Esophagus squamous epithelium (tissue), 4 donors: ENCODE data around the gene TEX51.

Experiments
- POLR2A ChIP-seq, 4 donors: fragments of 450-650 bp; IDR thresholded peaks; one replicate each; pipeline ENCODE4 v1.6.1; 2017; ENCODE audit warnings: antibody characterized with exemption in 4 of 4, mild to moderate bottlenecking in 4 of 4, moderate library complexity in 3 of 4
- TF ChIP-seq, protein P1 (sequence below), 6 experiments: fragments of 450-650 bp in 4 of 6; fragments of 200-600 bp in 2 of 6; sonication (generic) in 2 of 6; IDR thresholded peaks; one replicate each; pipeline ENCODE4 v1.5.1; 2016 to 2019; ENCODE audit warnings: antibody characterized with exemption in 6 of 6, mild to moderate bottlenecking in 4 of 6, moderate library complexity in 4 of 6

DNA sequence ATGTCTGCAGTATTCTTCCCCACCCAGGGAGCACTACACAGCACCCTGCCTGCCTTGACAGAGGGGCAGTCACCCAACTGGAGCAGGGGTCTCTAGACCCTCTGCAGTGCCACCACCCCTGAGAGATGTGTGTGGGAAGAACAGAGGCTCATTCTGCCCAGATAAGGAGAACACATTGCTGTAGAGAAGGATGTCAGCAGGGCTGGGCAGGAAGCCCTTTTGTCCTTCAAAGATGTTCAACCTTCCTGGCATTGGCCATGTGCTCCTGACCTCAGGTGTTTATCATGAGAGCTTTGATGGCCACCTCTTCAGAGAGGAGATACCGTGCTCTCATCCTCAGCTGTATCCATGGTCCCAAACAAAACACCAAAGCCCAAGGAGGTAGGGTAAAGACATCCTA, 4.6 kb upstream of the TEX51 start:
- TF ChIP-seq POLR2A (IDR thresholded peaks at IDR 0.05): no peak
- TF ChIP-seq, protein P1, sequence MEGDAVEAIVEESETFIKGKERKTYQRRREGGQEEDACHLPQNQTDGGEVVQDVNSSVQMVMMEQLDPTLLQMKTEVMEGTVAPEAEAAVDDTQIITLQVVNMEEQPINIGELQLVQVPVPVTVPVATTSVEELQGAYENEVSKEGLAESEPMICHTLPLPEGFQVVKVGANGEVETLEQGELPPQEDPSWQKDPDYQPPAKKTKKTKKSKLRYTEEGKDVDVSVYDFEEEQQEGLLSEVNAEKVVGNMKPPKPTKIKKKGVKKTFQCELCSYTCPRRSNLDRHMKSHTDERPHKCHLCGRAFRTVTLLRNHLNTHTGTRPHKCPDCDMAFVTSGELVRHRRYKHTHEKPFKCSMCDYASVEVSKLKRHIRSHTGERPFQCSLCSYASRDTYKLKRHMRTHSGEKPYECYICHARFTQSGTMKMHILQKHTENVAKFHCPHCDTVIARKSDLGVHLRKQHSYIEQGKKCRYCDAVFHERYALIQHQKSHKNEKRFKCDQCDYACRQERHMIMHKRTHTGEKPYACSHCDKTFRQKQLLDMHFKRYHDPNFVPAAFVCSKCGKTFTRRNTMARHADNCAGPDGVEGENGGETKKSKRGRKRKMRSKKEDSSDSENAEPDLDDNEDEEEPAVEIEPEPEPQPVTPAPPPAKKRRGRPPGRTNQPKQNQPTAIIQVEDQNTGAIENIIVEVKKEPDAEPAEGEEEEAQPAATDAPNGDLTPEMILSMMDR (IDR thresholded peaks at IDR 0.05): no peak
